BLaER1 (cell line): ENCODE data around the gene FGF12.

Experiments
- H3K27ac ChIP-seq: shearing (Covaris generic); formaldehyde crosslinking; 2 replicates; pipeline ENCODE4 v1.8.1; 2022
- H3K27me3 ChIP-seq: shearing (Covaris generic); formaldehyde crosslinking; 2 replicates; pipeline ENCODE4 v1.8.1; 2022
- H3K36me3 ChIP-seq: shearing (Covaris generic); formaldehyde crosslinking; 2 replicates; pipeline ENCODE4 v1.8.1; 2022
- H3K4me1 ChIP-seq: shearing (Covaris generic); formaldehyde crosslinking; 2 replicates; pipeline ENCODE4 v1.8.1; 2022
- H3K4me2 ChIP-seq: shearing (Covaris generic); formaldehyde crosslinking; 2 replicates; pipeline ENCODE4 v1.8.1; 2022
- H3K4me3 ChIP-seq: shearing (Covaris generic); formaldehyde crosslinking; 2 replicates; pipeline ENCODE4 v1.8.1; 2022
- H3K9ac ChIP-seq: shearing (Covaris generic); formaldehyde crosslinking; 2 replicates; pipeline ENCODE4 v1.8.1; 2022
- H3K9me3 ChIP-seq: shearing (Covaris generic); formaldehyde crosslinking; 2 replicates; pipeline ENCODE4 v1.8.1; 2022
- H4K20me1 ChIP-seq: shearing (Covaris generic); formaldehyde crosslinking; 2 replicates; pipeline ENCODE4 v1.8.1; 2022
- Cebpa-rat ChIP-seq: shearing (Covaris generic); IDR thresholded peaks from 2 replicates; pipeline ENCODE4 v1.8.1; 2022

Gene FGF12

GRCh38 chr3:192223815-192224214, 503.5 kb downstream of the FGF12 start:
- no peaks in the 10 kb centered on the region for H3K4me1 ChIP-seq
- TF ChIP-seq Cebpa-rat, result no peak

GRCh38 chr3:192220915-192221314, 506.4 kb downstream of the FGF12 start:
- Histone ChIP-seq H3K27ac (no peak overlapping the region), H3K9ac (no peak overlapping the region), H3K36me3 (no peaks in the 10 kb centered on the region), H3K9me3 (no peaks in the 10 kb centered on the region), H3K4me1 (no peaks in the 10 kb centered on the region), H4K20me1 (no peaks in the 10 kb centered on the region), H3K4me3 (no peak overlapping the region), H3K4me2 (no peak overlapping the region), H3K27me3 (no peaks in the 10 kb centered on the region)
- TF ChIP-seq Cebpa-rat, result no peak

More at GRCh38 chr3:192223815-192224214, 503.5 kb downstream of the FGF12 start:
- no peaks in the 10 kb centered on the region for H3K27me3 ChIP-seq
- H3K27ac ChIP-seq, result no peak overlapping the region
- H3K9me3 ChIP-seq, result no peaks in the 10 kb centered on the region
- no peaks in the 10 kb centered on the region for H4K20me1 ChIP-seq
- H3K9ac ChIP-seq, result no peak overlapping the region
- H3K4me3 ChIP-seq, result no peak overlapping the region
- no peaks in the 10 kb centered on the region for H3K36me3 ChIP-seq
- no peak overlapping the region for H3K4me2 ChIP-seq

- H3K36me3 ChIP-seq, result no peaks in the 10 kb centered on the region
- no peaks in the 10 kb centered on the region for H3K9me3 ChIP-seq
- no peaks in the 10 kb centered on the region for H3K27me3 ChIP-seq
- TF ChIP-seq Cebpa-rat, result no peak
- no peak overlapping the region for H3K27ac ChIP-seq
- H3K4me1 ChIP-seq, result no peaks in the 10 kb centered on the region
- no peak overlapping the region for H3K9ac ChIP-seq
- H3K4me2 ChIP-seq, result no peak overlapping the region
- H3K4me3 ChIP-seq, result no peak overlapping the region
- H4K20me1 ChIP-seq, result no peaks in the 10 kb centered on the region
Observed at GRCh38 chr3:192219926-192220325, 507.4 kb downstream of the FGF12 start.

GRCh38 chr3:192216067-192216466, 511.3 kb downstream of the FGF12 start:
- no peaks in the 10 kb centered on the region for H3K27me3 ChIP-seq
- H3K4me2 ChIP-seq, result no peak overlapping the region
- peaks cover 10% of the 10 kb centered on the region for H3K4me1 ChIP-seq
- no peaks in the 10 kb centered on the region for H3K36me3 ChIP-seq
- H3K9ac ChIP-seq, result no peak overlapping the region
- no peaks in the 10 kb centered on the region for H3K9me3 ChIP-seq
- TF ChIP-seq Cebpa-rat, result no peak
- no peak overlapping the region for H3K4me3 ChIP-seq
- no peak overlapping the region for H3K27ac ChIP-seq
- no peaks in the 10 kb centered on the region for H4K20me1 ChIP-seq

GRCh38 chr3:192212979-192213378, 514.4 kb downstream of the FGF12 start:
- Histone ChIP-seq H3K9ac (no peak overlapping the region), H3K9me3 (no peaks in the 10 kb centered on the region), H3K27me3 (no peaks in the 10 kb centered on the region), H3K36me3 (no peaks in the 10 kb centered on the region), H3K4me3 (no peak overlapping the region), H3K27ac (no peak overlapping the region), H4K20me1 (no peaks in the 10 kb centered on the region), H3K4me2 (no peak overlapping the region), H3K4me1 (peaks cover 10% of the 10 kb centered on the region)
- TF ChIP-seq Cebpa-rat, result no peak

- H3K9me3 ChIP-seq, result no peaks in the 10 kb centered on the region
- H3K4me2 ChIP-seq, result no peak overlapping the region
- H3K36me3 ChIP-seq, result no peaks in the 10 kb centered on the region
- no peaks in the 10 kb centered on the region for H3K27me3 ChIP-seq
- H4K20me1 ChIP-seq, result no peaks in the 10 kb centered on the region
- peaks cover 10% of the 10 kb centered on the region for H3K4me1 ChIP-seq
- H3K9ac ChIP-seq, result no peak overlapping the region
- no peak for TF ChIP-seq Cebpa-rat
- no peak overlapping the region for H3K27ac ChIP-seq
- no peak overlapping the region for H3K4me3 ChIP-seq
Observed at GRCh38 chr3:192212335-192212734, 515.0 kb downstream of the FGF12 start.

GRCh38 chr3:192207651-192208050, 519.7 kb downstream of the FGF12 start:
- Histone ChIP-seq H4K20me1 (no peaks in the 10 kb centered on the region), H3K4me3 (no peak overlapping the region), H3K4me1 (no peaks in the 10 kb centered on the region), H3K4me2 (no peak overlapping the region), H3K9me3 (no peaks in the 10 kb centered on the region), H3K27me3 (no peaks in the 10 kb centered on the region), H3K36me3 (no peaks in the 10 kb centered on the region), H3K9ac (no peak overlapping the region), H3K27ac (no peak overlapping the region)
- TF ChIP-seq Cebpa-rat, result no peak

- H3K4me2 ChIP-seq, result no peak overlapping the region
- H4K20me1 ChIP-seq, result no peaks in the 10 kb centered on the region
- H3K27ac ChIP-seq, result no peak overlapping the region
- no peaks in the 10 kb centered on the region for H3K27me3 ChIP-seq
- H3K9ac ChIP-seq, result no peak overlapping the region
- TF ChIP-seq Cebpa-rat, result no peak
- H3K36me3 ChIP-seq, result no peaks in the 10 kb centered on the region
- no peak overlapping the region for H3K4me3 ChIP-seq
- H3K9me3 ChIP-seq, result no peaks in the 10 kb centered on the region
- no peaks in the 10 kb centered on the region for H3K4me1 ChIP-seq
Observed at GRCh38 chr3:192207239-192207638, 520.1 kb downstream of the FGF12 start.

- H3K27me3 ChIP-seq, result no peaks in the 10 kb centered on the region
- H3K4me2 ChIP-seq, result no peak overlapping the region
- H4K20me1 ChIP-seq, result no peaks in the 10 kb centered on the region
- H3K9ac ChIP-seq, result no peak overlapping the region
- no peak overlapping the region for H3K4me3 ChIP-seq
- no peak overlapping the region for H3K27ac ChIP-seq
- no peaks in the 10 kb centered on the region for H3K4me1 ChIP-seq
- H3K9me3 ChIP-seq, result no peaks in the 10 kb centered on the region
- no peak for TF ChIP-seq Cebpa-rat
- H3K36me3 ChIP-seq, result no peaks in the 10 kb centered on the region
Observed at GRCh38 chr3:192194085-192194484, 533.3 kb downstream of the FGF12 start.

GRCh38 chr3:192188218-192188835, 539.0 kb downstream of the FGF12 start:
- Histone ChIP-seq H3K4me3 (no peak overlapping the region), H3K27me3 (no peaks in the 10 kb centered on the region), H3K36me3 (no peaks in the 10 kb centered on the region), H3K4me2 (no peak overlapping the region), H3K4me1 (no peaks in the 10 kb centered on the region), H3K9ac (no peak overlapping the region), H4K20me1 (no peaks in the 10 kb centered on the region), H3K27ac (no peak overlapping the region), H3K9me3 (no peaks in the 10 kb centered on the region)
- no peak for TF ChIP-seq Cebpa-rat
